HG02623 (cell line): ENCODE data around the gene COL27A1.

Experiments
- ATAC-seq: cut with Tn5 transposase; IDR thresholded peaks from one replicate; pipeline ENCODE4 v1.9.1; 2021; ENCODE audit warnings: moderate library complexity; ENCODE audit not compliant: unreplicated experiment

Gene COL27A1

GRCh38 chr9:114166103-114166470 lies 10.8 kb downstream of the COL27A1 start:
- no peak for ATAC-seq

GRCh38 chr9:114166614-114167572 lies 11.6 kb downstream of the COL27A1 start:
- no peak for ATAC-seq

- ATAC-seq = no peak
These were observed 12.3 kb downstream of the COL27A1 start for GRCh38 chr9:114167591-114168091.

- no peak for ATAC-seq
These were observed 13.1 kb downstream of the COL27A1 start for GRCh38 chr9:114168281-114169028.

- ATAC-seq = no peak
These were observed 14.0 kb downstream of the COL27A1 start for GRCh38 chr9:114169029-114169951.

GRCh38 chr9:114169952-114170770 lies 14.8 kb downstream of the COL27A1 start:
- ATAC-seq = no peak

GRCh38 chr9:114170771-114171461 lies 15.6 kb downstream of the COL27A1 start:
- no peak for ATAC-seq

- ATAC-seq = no peak
These were observed 16.2 kb downstream of the COL27A1 start for GRCh38 chr9:114171500-114171899.

GRCh38 chr9:114172981-114173833 lies 17.9 kb downstream of the COL27A1 start:
- no peak for ATAC-seq

GRCh38 chr9:114174557-114174875 lies 19.2 kb downstream of the COL27A1 start:
- ATAC-seq = no peak

GRCh38 chr9:114174876-114175771 lies 19.8 kb downstream of the COL27A1 start:
- ATAC-seq = no peak

- ATAC-seq = no peak
These were observed 21.4 kb downstream of the COL27A1 start for GRCh38 chr9:114176624-114177291.

GRCh38 chr9:114177423-114178064 lies 22.2 kb downstream of the COL27A1 start:
- no peak for ATAC-seq

GRCh38 chr9:114178076-114178475 lies 22.7 kb downstream of the COL27A1 start:
- no peak for ATAC-seq

GRCh38 chr9:114178756-114179450 lies 23.6 kb downstream of the COL27A1 start:
- ATAC-seq = no peak

GRCh38 chr9:114179516-114179915 lies 24.2 kb downstream of the COL27A1 start:
- ATAC-seq = no peak
